ES-I3 (cell line): ENCODE results near the gene ZNF302.
"Not testable (repeated sequence)": the region's sequence is repeated elsewhere in the genome, so short reads cannot be mapped to it uniquely, and the experiment has no call there.

Experiments used
- H3K36me3 ChIP-seq: 2 replicates; pipeline ENCODE4 v1.6.1; 2013; ENCODE audit warnings: mild to moderate bottlenecking, low read length, control low read depth, moderate library complexity; ENCODE audit not compliant: insufficient read depth
- H3K4me1 ChIP-seq: 2 replicates; pipeline ENCODE4 v1.6.1; 2013; ENCODE audit warnings: mild to moderate bottlenecking, control low read depth, low read length; ENCODE audit not compliant: insufficient read depth
- H3K9ac ChIP-seq: 2 replicates; pipeline ENCODE4 v1.6.1; 2013; ENCODE audit warnings: low read depth, mild to moderate bottlenecking, low read length, moderate library complexity
- H3K9me3 ChIP-seq: 2 replicates; pipeline ENCODE4 v1.6.1; 2013; ENCODE audit warnings: mild to moderate bottlenecking, low read length, moderate library complexity; ENCODE audit not compliant: control insufficient read depth, insufficient read depth

Gene ZNF302

GRCh38 chr19:34685266-34685665 lies 7.8 kb downstream of the ZNF302 start:
- Histone ChIP-seq H3K9me3 (peaks cover 16% of the 10 kb centered on the region), H3K36me3 (peaks cover 13% of the 10 kb centered on the region; the same call in 1 of the 2 replicates)
- not testable (repeated sequence) for H3K9ac ChIP-seq, H3K4me1 ChIP-seq

- H3K9me3 ChIP-seq, result peaks cover 14% of the 10 kb centered on the region
- no peak overlapping the region for H3K9ac ChIP-seq
- peaks cover 10% of the 10 kb centered on the region; the same call in 1 of the 2 replicates for H3K36me3 ChIP-seq
- no peaks in the 10 kb centered on the region for H3K4me1 ChIP-seq
Observed at GRCh38 chr19:34686455-34686854, 9.0 kb downstream of the ZNF302 start.

- H3K36me3 ChIP-seq, result peaks cover 9% of the 10 kb centered on the region; the same call in 1 of the 2 replicates
- peaks cover 10% of the 10 kb centered on the region; the same call in 1 of the 2 replicates for H3K9me3 ChIP-seq
- no peak overlapping the region for H3K9ac ChIP-seq
- H3K4me1 ChIP-seq, result no peaks in the 10 kb centered on the region
Observed at GRCh38 chr19:34687348-34687747, 9.9 kb downstream of the ZNF302 start.

GRCh38 chr19:34688592-34688991 lies 11.1 kb downstream of the ZNF302 start:
- no peaks in the 10 kb centered on the region for H3K4me1 ChIP-seq
- H3K9ac ChIP-seq, result no peak overlapping the region
- H3K36me3 ChIP-seq, result peaks cover 6% of the 10 kb centered on the region; the same call in 1 of the 2 replicates
- H3K9me3 ChIP-seq, result peaks cover 8% of the 10 kb centered on the region; the same call in 1 of the 2 replicates

- H3K36me3 ChIP-seq, result no peaks in the 10 kb centered on the region
- H3K9me3 ChIP-seq, result peaks cover 3% of the 10 kb centered on the region; the same call in 1 of the 2 replicates
- no peaks in the 10 kb centered on the region for H3K4me1 ChIP-seq
- H3K9ac ChIP-seq, result no peak overlapping the region
Observed at GRCh38 chr19:34690372-34690771, 12.9 kb downstream of the ZNF302 start.

GRCh38 chr19:34692549-34692948 lies 15.1 kb downstream of the ZNF302 start:
- H3K36me3 ChIP-seq, result no peaks in the 10 kb centered on the region
- H3K9ac ChIP-seq, result no peak overlapping the region
- no peaks in the 10 kb centered on the region for H3K9me3 ChIP-seq
- no peaks in the 10 kb centered on the region for H3K4me1 ChIP-seq

GRCh38 chr19:34707661-34708060 lies 30.2 kb downstream of the ZNF302 start:
- H3K36me3 ChIP-seq, result no peaks in the 10 kb centered on the region

GRCh38 chr19:34711890-34712289 lies 34.4 kb downstream of the ZNF302 start:
- Histone ChIP-seq H3K36me3 (no peaks in the 10 kb centered on the region), H3K4me1 (no peaks in the 10 kb centered on the region), H3K9me3 (peaks cover 12% of the 10 kb centered on the region), H3K9ac (no peak overlapping the region)

More at GRCh38 chr19:34707661-34708060, 30.2 kb downstream of the ZNF302 start:
- H3K9ac ChIP-seq, result no peak overlapping the region
- H3K9me3 ChIP-seq, result no peaks in the 10 kb centered on the region
- no peaks in the 10 kb centered on the region for H3K4me1 ChIP-seq

GRCh38 chr19:34712395-34713261 lies 35.1 kb downstream of the ZNF302 start:
- no peaks in the 10 kb centered on the region for H3K4me1 ChIP-seq
- H3K9ac ChIP-seq, result no peak overlapping the region
- no peaks in the 10 kb centered on the region for H3K36me3 ChIP-seq
- H3K9me3 ChIP-seq, result peaks cover 12% of the 10 kb centered on the region

- Histone ChIP-seq H3K9me3 (peaks cover 12% of the 10 kb centered on the region), H3K36me3 (no peaks in the 10 kb centered on the region), H3K4me1 (no peaks in the 10 kb centered on the region), H3K9ac (no peak overlapping the region)
Observed at GRCh38 chr19:34713262-34713637, 35.8 kb downstream of the ZNF302 start.

GRCh38 chr19:34715357-34715756 lies 37.9 kb downstream of the ZNF302 start:
- no peak overlapping the region for H3K9ac ChIP-seq
- peaks cover 12% of the 10 kb centered on the region for H3K9me3 ChIP-seq
- no peaks in the 10 kb centered on the region for H3K4me1 ChIP-seq
- no peaks in the 10 kb centered on the region for H3K36me3 ChIP-seq

- no peak overlapping the region for H3K9ac ChIP-seq
- H3K4me1 ChIP-seq, result no peaks in the 10 kb centered on the region
- H3K9me3 ChIP-seq, result no peaks in the 10 kb centered on the region
- no peaks in the 10 kb centered on the region for H3K36me3 ChIP-seq
Observed at GRCh38 chr19:34722353-34722752, 44.9 kb downstream of the ZNF302 start.

GRCh38 chr19:34725400-34725799 lies 47.9 kb downstream of the ZNF302 start:
- H3K36me3 ChIP-seq, result no peaks in the 10 kb centered on the region
- H3K4me1 ChIP-seq, result no peaks in the 10 kb centered on the region
- H3K9ac ChIP-seq, result no peak overlapping the region
- peaks cover 2% of the 10 kb centered on the region; the same call in 1 of the 2 replicates for H3K9me3 ChIP-seq

GRCh38 chr19:34731019-34731829 lies 53.7 kb downstream of the ZNF302 start:
- Histone ChIP-seq H3K9ac (no peak overlapping the region), H3K9me3 (peaks cover 2% of the 10 kb centered on the region; the same call in 1 of the 2 replicates), H3K4me1 (no peaks in the 10 kb centered on the region), H3K36me3 (no peaks in the 10 kb centered on the region)
